ENCODE measurements around the gene SPARCL1.

Gene SPARCL1

GRCh38 chr4:87540146-87541058, 11.2 kb upstream of the SPARCL1 start:
- no peak for DNase-seq

DNA sequence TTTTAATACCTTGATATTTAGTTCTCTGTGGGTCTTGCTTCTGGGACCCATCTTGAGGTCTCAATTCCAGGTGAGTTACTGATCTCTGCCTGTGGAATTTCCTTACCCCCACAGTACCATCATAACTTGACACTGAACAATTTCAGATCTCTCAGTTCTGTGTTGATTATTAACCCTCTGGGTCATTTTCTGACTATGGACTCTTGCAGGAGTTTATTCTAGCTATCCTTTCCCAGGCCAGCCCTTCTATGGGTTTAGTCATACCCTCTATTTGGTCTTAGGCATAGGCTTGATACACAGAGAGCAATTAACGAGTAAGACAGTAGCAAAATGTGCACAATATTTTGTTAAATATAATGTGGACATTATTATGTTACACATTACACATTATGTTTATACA, 3.7 kb upstream of the SPARCL1 start:
- no peak for DNase-seq

GRCh38 chr4:87532109-87532508, 2.9 kb upstream of the SPARCL1 start:
- no peak for DNase-seq

DNA sequence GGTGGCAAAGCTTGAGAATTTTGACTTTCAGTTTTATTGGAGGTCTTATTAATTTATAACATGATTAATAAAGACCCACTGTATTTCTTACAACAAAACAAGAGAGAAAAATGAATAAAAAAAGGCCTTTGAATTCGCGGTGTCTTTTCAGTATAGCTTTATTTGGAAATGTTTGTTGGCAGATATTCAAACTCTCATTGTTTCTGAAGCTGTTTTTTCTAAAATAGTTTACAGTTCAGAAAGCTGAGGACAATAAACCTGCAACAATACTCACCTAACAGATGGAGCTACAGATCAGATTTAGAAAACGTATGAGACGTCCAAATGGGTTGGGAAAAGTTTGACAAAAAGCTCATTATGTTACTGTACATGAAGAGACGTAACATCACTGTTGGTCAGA, 2.4 kb upstream of the SPARCL1 start:
- DNase-seq = no peak

DNA sequence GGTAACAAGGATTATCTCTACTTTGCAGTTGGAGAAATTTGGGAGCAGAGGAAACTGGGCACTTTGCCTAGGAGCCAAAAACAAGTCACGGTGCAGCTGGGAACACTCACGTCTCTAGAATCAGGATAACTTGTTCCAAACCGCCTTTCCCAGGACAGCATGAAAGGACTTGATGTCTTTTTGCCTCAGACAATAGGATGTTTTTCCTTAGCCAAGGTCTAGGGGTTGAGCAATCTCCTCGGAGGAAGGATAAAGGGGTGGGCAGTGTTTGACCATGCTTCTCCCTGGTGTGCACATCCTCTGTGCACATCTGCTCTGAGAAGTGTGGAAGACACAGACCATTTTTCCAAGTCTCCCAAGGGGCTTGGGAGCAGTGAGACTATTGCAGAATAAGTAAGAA, 1.7 kb upstream of the SPARCL1 start:
- DNase-seq = peak; percentile 47

DNA sequence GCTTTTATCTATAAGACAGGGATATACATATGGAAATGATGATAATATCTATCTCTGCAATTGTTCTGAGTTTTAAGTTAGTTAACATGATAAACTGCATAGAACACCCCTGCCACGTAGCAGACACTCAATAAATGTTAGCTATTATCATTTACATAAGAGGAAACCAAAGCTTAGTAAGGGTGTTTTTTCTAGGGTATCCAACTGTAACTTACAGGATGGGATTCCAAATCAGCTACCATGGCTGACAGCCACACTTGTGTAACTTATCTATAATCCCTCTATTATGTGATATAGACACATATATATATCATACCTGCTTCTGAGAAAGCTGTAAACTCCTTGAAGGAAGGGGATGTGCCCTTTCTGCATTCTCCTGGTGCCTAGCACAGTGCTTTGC, 1.1 kb upstream of the SPARCL1 start:
- DNase-seq = no peak

DNA sequence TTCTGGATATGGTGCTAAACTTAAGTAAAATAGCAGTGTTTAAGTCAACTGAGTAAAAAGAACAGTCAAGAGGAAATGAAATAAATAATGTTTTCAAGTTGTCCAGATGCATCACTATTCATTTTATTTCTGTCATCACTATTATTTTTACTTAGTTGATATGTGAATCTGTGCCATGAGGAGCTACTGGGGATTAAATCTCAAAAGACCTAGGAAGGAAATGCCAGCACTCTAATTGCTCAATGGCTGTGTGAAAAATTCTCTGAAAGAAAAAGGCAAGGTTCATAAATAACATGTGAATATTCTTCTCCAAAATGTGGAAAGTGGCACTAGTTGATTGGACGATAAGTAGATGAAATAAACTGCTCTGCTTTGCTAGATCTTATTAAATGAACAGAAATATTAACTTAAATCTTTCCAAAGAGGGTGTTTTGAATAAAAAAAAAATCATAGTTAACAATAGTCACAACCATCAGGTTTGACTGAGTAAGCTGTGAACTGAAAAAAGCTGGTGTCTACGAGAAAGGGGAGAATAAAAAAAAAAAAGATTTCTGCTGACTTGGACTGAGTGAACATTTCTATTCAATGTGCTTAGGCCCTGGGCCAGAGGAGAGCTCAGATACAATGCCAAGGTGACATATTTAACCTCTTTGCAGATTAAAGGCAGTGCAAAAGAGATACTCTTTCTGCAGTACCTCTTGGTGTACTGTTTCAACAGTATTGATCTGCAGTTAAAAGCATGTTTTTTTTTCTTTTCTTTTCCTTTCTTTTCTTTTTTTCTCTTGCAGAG, 1.6 kb downstream of the SPARCL1 start:
- no peak for DNase-seq

DNA sequence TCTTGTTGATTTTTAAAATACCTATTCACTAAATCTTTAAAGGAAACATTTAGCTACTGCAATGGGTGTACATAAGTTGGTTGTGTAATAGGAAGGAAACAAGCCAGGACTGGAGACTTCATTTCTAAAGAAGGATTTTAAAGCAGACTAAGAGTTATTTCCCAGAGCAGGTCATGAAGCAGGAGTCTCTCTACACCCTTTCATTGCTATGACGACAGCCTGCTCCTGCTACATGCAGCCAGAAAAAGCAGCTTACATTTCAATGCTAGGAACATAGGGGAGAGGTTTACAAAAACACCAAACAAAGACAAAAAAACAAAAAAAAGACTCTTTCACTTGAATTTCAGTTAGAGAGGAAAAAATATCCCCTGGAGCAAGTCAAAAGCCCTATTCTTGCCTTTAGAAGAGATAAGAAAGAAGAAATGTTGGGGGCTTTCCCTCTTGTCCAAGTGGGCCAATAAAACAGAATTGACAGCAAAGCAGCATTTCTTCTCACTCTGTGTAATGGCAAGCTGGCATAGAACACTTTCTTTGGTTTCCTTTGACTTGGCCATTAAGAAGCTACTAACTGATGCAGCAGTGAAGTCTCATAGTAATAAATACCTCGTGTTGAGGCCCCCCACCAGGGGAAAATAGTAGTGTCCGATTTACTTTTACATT, 3.4 kb downstream of the SPARCL1 start:
- no peak for DNase-seq

DNA sequence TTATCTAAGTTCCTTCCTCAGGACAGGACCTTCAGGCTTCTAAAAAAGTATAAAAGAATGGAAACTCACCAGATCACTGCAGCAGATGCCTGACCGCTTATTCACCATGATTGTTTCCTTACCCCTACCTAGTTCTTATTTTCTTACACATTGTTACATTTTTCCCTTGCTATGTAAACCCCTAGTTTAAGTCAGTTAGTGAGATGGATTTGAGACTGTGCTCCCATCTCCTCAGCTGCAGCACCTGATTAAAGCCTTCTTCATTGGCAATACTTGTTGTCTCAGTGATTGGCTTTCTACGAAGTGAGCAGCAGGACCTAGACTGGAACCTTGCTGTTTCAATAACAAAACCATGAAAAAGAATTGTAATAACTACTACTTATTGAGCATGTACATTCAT, 4.7 kb downstream of the SPARCL1 start:
- no peak for DNase-seq

DNA sequence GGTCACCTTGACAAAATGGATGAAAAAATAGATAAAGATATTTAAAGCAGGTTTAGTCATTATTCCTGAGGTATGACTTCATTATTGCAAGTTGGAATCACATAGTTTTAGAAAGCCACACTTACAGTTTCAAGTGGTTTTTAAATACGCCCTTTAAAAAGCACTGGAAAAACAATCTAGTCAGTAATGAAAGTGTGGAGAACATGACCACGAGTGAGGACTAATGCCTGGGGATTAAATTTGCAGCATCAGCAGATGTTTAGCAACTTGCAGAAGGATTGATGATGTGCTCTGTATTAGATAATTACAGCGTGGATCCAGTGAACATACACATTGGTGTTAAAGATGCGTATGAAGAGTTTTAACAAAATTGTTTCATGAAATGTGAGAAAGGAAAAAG, 5.9 kb downstream of the SPARCL1 start:
- DNase-seq = no peak

GRCh38 chr4:87521757-87522374, 7.3 kb downstream of the SPARCL1 start:
- no peak for DNase-seq

- no peak for DNase-seq
These were observed 7.9 kb downstream of the SPARCL1 start for GRCh38 chr4:87521319-87521718.

GRCh38 chr4:87517621-87518020, 11.6 kb downstream of the SPARCL1 start:
- DNase-seq = no peak

GRCh38 chr4:87516683-87517082, 12.5 kb downstream of the SPARCL1 start:
- DNase-seq = no peak

- DNase-seq = no peak
These were observed 16.8 kb downstream of the SPARCL1 start for GRCh38 chr4:87512400-87512799.

- DNase-seq = no peak
These were observed 17.7 kb downstream of the SPARCL1 start for GRCh38 chr4:87511500-87511899.

DNA sequence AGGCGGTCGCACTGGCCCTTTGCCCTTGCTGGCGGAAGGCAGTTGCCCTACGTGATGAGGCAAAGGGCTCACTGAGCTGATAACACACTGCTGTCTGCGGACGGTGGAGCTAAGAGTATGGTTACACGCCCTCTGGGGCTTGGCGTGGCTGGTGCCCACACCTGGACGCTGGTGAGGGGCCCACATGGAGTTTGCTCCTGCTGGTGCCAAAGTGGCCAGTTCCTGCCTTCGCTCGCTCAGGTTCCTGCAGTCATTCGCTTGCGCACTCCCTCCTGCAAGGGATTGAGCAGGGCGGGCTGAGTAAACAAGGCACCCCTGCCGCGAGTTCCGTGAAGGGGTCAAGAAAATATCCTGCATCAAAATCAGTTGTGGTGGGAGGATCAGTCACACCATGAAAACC, 18.4 kb downstream of the SPARCL1 start:
- DNase-seq = no peak

GRCh38 chr4:87506974-87507701, 22.0 kb downstream of the SPARCL1 start:
- no peak for DNase-seq

GRCh38 chr4:87505862-87506261, 23.3 kb downstream of the SPARCL1 start:
- DNase-seq = no peak

GRCh38 chr4:87502580-87503238, 26.5 kb downstream of the SPARCL1 start:
- no peak for DNase-seq

DNA sequence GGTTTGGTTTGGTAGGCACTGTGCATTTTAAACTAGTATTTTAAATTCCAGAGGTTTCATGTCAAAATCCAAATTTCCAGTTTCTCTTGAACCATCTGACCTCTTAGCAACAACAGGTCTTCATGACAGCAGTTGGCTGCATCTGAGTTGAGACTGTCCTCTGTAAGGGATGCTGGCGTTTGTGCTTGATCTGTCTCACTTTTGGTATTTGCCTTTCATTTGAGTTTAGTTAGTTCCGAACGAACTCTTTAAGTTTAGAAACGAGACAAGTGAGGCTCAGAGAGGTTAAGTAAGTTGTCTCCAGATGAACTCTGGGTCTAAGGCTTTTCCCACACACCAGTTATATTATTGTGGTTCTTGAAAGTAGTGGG, 29.1 kb downstream of the SPARCL1 start:
- DNase-seq = no peak

Measured in eye (tissue), 1 donor.